ENCODE data around the gene SCYGR5.

GRCh38 chr2:227677928-227678327 lies 11.3 kb downstream of the SCYGR5 start:
- no peak for TF ChIP-seq CTCF (conservative IDR thresholded peaks at IDR 0.05 in 1 of 2, IDR thresholded peaks at IDR 0.05 in 1 of 2; ENCODE audit: low read depth in 1 of 2, low read length in 2 of 2)
- no peak for TF ChIP-seq EZH2 (IDR thresholded peaks at IDR 0.05; ENCODE audit: low read length, missing control alignments)

All from fibroblast of lung (primary cell).